NCI-H524 (cell line): Measurements from ENCODE around the gene OR2A42.
"Not testable (repeated sequence)": the region's sequence is repeated elsewhere in the genome, so short reads cannot be mapped to it uniquely, and the experiment has no call there.

Source experiments
- DNase-seq, 2 experiments: peaks; one replicate each; lab custom pipeline; 2025; lab: John Stamatoyannopoulos, UW

OR2A42 gene, protein sequence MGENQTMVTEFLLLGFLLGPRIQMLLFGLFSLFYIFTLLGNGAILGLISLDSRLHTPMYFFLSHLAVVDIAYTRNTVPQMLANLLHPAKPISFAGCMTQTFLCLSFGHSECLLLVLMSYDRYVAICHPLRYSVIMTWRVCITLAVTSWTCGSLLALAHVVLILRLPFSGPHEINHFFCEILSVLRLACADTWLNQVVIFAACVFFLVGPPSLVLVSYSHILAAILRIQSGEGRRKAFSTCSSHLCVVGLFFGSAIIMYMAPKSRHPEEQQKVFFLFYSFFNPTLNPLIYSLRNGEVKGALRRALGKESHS

DNA sequence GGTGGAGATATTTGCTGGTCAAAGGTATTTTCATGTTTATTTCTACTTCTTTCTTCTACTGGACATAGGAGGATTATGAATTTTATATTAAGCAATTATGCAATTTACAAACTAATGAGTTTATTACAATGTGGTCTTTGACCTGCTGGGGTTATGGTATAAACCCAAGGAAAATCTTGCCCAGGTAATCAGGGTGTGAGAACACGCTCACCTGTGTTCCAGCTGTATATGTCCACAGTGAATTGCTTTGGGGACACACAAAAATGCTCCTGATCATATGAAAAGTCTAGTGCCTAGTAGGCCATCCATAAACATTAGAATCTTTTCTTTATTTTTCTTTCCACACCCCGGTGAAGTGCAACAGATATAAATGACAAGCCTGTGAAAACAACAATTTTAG lies at the start of gene OR2A42:
OR2A42 (minus strand) TSS at position 241 of the 400 bp plus-strand sequence. CDS start 6,762 bp downstream, outside the sequence.
- not testable (repeated sequence) for DNase-seq

DNA sequence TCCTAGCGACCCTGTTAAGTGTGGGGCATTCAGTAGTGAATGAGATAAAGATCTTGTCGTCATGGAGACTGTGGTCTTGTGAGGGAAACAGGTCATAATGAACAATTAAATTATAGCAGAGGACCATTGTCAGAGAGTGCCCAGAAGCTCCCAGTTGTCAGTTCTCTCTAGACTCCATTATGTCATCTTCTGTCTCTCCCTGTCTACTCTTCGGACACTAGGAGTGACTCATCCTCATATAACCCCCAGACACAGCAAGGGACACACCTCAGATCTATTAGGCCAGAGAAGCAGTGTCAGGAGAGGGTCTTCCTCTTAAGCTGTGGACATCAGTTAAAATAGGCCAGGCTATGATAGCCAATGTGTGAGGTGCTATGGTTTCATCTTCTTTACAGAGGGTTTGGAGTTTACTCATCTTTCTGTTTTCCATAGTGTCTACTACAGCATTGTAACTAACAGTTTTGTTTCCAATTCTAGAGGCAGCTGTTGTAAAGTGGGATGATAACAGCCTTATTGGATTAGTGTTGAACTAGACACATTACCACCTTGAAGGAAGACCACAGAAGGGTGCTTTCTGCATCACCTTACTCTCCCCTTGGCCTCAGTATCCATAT lies 47.9 kb upstream of the OR2A42 start:
- not testable (repeated sequence) for DNase-seq

DNA sequence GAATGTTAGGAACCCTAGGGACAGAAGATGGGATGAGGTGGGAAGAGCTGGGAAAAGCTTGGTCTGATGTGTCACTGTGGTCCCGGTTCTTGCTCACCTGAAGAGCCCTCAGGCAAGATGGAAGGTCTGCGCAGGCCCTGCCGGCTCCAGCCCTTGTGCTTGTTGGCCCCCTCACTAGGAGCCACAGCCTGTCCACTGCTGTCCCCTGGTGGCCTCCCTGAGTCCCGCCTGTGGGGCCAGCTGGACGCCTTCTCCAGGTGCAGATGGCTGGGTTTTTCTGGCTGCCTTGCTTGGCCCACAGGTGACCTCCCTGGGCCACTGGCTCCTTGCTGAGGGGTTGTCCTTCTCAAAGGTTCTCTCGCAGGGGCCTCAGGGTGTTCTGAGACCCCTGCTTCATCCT lies 44.3 kb upstream of the OR2A42 start:
- not testable (repeated sequence) for DNase-seq

DNA sequence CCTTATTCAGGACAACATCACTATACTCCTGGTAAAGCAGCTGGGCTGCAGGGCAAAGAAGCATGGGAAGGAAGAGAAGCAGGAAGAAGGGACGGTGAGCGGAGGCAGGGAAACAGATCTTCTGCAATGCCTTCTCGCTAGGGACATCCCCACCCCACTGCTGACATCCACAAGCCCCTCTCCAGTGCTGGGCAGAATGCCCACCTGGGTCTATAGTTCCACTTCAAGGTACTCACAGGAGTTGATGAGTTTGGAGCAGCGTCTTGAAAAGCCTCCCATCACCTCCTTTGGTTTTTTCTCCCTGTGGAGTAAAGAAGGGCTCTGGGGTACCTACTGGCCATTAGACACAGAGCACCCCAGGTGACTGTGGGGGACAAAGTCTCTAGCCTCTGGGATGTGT lies 43.1 kb upstream of the OR2A42 start:
- DNase-seq, result not testable (repeated sequence)

DNA sequence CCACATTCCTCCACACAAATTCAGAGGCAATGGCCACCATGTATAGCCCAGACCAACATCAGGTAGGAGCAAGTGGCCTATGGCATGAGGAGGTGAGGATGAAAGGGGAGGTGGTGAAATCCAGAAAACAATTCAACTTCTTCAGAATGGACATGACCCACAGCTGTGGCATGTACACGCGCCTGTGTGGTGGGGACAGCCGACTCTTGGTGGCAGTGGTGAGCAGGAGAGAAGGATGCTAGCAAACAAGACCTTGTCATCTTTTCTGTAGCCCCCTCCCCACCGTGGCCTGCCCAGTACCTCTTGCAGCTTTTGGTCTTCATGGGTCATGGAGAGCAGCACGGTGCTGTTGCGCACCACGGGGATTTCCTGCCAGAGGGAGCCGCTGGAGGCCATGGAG lies 42.6 kb upstream of the OR2A42 start:
- DNase-seq, result not testable (repeated sequence)

DNA sequence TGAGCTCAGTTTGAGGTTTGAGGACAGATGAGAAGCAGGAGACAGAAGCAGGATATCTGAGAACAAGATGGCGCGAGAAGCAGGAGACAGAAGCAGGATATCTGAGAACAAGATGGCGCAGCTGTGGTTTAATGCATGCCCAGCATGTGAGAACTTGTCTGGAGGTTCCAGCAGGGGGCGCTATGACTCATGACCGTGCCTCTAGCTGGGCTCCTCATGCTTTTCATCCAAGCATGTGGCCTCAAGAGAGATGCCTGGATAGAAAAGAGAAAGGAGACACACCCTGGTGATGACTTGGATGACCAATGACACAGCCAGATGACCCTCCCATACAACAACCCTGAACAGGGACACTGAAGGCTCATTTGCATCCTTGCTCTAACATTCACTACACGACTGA lies 40.6 kb upstream of the OR2A42 start:
- not testable (repeated sequence) for DNase-seq

DNA sequence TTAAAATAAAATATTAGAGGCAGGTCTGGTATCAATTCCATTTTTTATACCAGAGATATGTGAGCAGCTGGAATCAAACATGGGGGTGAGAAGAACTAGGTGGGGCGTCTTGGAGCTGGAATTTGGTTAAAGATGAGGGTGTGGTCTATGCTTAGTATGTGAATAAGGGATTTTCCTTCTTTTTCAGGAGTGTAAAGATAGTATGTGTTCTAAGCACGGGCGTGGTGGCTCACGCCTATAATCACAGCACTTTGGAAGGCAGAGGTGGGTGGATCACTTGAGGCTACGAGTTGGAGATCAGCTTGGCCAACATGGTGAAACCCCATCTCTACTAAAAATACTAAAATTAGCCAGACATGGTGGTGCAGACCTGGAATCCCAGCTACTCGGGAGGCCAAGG lies 35.9 kb upstream of the OR2A42 start:
- not testable (repeated sequence) for DNase-seq

DNA sequence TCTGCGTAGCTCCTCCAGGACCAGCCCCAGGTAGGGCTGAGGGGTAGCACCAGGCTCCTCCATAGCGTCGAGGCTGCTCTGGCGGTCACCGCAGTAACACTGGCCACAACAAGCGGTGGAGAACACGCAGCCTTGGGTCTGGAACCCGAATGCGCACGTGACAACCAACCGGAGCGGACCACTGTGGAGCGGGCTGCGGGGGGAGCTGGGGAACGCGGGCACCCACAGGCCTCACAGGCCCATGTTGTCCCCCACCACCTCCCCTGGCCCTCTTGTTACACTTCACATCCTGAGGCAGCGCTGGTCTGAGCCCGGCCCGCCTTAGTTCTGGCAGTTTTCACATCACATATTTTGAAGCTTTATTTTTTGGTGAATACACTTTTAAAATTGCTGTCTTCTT lies 29.8 kb upstream of the OR2A42 start, which contains the start of gene CTAGE8:
CTAGE8 (minus strand) TSS at position 101 of the 400 bp plus-strand sequence; CDS start at position 63, 38 bp downstream.
- DNase-seq, result not testable (repeated sequence)

DNA sequence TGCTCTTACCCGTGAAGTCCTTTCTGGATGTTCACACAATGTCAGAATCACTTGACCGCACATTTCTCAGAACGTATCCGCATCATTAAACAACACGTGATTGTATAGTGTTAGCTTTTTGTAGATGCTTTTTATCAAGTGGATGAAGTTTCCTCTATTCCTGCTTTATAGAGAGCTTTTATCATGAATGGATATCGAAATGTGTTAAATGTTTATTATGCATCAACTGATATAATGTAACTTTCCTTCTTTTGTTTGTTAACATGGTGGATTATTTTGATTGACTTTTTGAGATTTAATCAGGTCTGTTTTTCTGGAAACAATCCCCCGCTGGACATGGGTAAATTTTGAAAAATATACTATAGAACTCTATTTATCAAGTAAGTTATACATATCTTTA lies 25.3 kb upstream of the OR2A42 start, which contains the start of gene OR2A7:
OR2A7 (minus strand) TSS at position 101 of the 400 bp plus-strand sequence. CDS start 5,164 bp downstream, outside the sequence.
- DNase-seq, result not testable (repeated sequence)

DNA sequence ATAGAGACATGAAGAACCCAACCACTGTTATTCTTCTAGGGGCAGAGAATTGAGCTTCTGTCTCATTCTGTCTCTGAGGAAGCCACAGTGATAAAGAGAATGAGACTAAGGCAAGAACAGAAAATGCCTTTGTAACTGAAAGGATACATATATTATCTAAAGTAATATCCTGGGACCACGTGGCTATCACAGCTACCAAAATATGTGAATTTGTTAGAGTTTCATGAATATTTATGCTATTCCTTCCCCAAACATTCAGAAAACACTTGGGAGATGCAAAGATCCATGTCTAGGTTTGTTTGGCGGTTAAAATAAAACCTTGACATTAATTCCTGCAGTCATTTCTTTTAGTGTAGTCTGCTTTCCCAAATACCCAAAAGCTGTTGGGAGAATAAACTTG lies 22.7 kb upstream of the OR2A42 start:
- DNase-seq, result not testable (repeated sequence)

DNA sequence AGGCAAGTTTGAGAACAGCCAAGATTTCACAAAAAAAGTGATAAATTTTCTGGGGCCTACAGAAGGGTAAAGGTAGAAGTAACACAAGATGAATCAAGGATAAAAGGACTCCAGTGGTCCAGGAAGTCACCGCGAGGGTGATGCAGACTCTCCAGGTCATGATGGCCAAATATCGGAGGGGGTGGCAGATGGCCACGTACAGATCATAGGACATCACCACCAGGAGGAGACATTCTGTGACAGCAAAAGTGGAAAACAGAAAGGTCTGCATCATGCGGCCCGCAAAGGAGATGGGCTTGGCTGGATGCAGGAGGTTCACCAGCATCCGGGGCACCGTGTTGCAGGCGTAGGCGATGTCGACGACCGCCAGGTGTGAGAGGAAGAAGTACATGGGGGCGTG lies 19.7 kb upstream of the OR2A42 start:
- DNase-seq, result not testable (repeated sequence)

DNA sequence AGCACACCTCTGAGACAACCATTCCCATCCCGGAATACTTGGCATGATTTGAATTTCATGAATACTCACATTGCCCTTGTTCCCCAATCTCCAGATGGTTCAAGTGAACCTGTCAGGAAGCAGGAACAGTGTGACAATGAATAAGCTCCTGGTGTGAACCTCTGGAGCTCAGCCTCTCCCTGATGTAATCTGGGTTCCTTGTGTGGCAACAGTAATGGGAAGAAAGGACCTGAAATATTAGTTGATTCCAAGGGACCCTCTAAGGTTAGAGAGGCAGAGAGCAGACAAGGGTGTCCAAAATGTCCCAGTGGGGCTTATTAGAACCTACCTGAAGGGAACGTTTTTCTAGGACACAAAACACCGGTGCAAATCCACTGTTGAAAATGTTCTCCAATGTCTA lies 16.7 kb upstream of the OR2A42 start:
- DNase-seq, result no peak

DNA sequence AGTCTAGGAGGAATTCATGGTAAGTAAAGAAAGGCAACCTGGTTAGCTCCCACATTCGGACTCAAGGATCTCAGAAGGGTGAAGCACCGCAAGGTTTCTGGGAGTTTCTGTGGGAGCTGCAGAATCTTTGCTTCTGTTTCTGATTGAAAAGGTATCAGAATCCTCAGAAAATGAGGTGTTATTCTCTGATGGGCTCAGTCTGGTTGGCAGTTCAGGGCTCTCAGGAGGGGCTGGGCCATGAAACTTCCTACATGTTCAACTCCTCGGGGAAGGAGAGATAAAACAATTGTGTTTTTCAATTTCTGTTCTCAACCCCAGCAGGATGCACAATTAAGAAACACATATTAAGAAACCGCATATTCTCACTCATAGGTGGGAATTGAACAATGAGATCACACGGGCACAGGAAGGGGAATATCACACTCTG lies 16.1 kb upstream of the OR2A42 start:
- DNase-seq, result no peak

DNA sequence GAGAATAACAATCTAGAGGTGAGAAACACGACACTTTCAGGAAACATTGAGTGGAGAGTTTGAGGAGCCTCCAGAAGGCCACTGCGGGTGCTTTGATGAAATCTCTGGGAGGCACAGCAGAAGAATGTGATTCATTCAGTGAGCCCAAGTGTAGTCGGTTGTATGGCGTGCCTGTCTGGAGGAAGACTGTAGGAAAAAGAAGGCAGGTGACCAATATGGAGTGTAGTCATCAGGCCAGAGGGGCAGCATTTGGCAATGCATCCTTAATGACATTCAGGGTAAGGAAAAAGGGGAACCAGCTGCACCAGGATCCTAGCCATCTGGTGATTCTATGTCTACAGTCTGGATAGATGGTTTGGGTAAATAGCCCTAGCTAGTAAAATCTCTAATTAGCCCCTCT lies 12.9 kb upstream of the OR2A42 start:
- not testable (repeated sequence) for DNase-seq

DNA sequence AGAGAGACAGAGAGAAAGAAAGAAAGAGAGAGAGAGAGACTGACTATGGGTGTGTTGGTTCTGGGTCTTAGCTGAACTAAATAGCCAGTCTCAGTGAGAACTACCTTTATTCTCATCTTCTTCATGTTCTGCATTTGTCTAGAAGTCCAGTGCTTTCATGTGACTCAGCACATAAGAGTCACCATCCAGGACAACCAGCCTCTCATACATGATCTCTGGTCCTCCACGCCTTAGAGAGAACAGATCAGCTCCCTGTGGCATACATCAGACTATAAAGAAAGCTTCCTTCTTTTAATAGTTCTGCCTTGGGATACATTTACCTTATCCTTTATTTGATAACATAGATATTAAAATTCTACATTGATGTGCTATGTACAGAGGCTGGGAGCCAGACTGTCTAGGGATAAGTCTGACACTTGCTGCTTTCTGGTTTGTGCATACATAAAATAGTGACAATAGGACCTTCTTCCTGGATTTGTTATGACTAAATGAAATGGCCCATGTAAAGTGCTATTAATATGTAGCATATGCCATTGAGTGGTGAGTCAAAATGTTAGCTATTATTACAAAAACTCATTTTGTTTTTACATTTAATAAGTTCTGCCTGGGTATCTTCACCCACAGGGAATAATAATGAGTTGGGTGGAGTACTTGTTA lies 8.4 kb upstream of the OR2A42 start:
- not testable (repeated sequence) for DNase-seq

DNA sequence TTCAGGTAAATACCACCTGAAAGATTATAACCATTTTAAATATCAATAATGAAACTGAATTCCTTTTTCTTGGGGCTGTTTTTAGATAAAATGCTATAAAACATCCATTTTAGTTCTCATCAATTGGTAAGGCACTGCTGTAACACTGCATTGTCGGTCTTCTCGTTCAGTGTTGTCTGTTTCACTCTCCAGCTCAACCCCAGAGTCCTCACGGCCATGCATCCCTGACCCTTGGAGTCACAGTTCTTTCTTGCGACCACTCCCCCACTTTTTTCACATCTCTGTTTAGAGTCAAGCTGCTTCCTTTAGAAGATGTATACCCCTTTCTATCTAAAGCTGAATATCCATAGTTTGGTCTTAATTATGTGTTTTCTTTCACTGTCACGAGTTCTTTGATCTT lies 7.6 kb upstream of the OR2A42 start:
- not testable (repeated sequence) for DNase-seq

DNA sequence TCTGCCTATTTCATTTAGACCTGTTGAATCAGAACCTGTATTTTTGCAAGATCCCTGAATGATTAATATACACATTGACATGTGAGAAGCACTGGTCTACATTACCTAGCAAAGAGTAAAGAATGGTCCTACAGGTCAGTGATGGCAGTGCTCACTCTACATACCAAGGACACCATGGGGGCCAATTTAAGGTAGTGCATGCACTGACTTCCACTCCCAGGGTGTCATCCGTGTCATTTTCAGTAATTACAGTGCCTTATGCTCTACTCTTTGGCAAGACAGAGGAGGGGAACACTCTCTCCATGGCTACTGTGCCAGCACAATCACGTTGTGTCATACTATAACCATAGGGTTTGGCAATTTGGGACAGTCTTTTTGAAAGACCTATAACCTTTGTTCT lies 6.0 kb upstream of the OR2A42 start:
- not testable (repeated sequence) for DNase-seq

DNA sequence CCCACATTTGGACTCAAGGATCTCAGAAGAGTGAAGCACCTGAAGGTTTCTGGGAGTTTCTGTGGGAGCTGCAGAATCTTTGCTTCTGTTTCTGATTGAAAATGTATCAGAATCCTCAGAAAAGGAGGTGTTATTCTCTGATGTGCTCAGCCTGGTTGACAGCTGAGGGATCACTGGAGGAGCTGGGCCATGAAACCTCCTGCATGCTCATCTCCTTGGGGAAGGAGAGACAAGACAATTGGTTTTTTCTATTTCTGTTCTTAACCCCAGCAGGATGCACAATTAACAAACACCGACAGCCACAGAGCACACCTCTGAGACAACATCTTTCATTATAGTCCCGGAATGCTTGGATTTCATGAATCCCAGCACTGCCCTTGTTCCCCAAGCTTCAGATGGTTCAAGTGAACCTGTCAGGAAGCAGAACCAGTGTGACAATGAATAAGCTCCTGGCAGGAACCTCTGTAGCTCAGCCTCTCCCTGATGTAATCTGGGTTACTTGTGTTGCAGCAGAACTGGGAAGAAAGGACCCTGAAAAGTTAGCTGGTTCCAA lies 799 bp downstream of the OR2A42 start:
- not testable (repeated sequence) for DNase-seq

DNA sequence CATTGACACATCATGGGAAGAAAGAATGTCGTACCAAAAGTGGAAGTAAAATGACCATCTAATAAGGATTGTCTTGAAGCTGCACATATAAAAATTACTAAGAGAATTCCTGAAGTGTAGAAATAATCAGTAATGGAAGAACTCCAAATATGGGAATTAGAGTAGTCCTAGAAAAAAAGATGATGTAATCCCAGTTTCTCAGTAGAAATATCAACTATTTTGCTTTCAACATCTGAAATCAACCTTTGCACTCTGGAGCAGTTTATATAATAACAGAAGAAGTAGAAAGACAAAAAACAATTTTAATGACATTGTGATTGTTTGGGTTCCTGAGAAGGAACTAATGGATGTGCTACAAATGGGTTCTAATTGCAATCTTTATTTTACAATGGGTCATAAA lies 6.4 kb downstream of the OR2A42 start:
- DNase-seq, result not testable (repeated sequence)

DNA sequence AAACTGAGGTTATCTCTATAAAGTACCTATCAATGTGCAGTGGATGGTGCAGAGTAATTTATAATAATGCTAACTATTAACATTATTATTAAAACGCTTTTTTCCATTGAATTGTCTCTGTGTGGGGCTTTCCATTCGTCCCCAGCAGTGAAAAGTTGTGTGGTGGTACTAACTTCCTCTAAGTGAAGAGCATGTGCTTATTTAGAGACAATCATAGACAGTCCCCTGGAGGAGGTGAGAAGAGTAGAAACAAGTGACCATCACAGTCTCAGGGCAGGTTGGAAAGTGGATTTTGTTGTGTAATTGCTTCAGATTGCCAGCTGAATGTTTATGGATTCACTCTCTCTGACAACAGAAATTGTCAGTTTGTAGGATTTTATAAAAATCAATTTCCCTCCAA lies 8.4 kb downstream of the OR2A42 start:
- not testable (repeated sequence) for DNase-seq

DNA sequence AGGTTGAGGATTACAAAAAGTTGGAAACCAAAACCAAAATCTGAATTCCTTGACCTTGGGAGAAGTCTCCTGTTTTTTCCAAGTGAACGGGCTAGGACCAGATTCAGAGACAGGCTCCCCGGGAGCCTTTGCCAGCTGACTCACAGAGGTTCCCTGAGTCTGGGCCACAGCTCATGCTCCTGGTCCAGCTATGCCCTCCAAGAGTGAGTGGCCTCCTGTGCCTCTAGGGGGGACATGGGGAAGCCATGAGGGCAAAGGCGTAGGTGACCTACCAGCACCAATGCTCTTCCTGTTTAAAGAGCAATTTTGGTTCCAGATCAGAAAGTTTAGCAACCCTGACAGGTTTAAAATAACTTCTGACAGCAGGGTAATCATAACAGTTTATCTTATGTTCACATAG lies 10.6 kb downstream of the OR2A42 start:
- not testable (repeated sequence) for DNase-seq

DNA sequence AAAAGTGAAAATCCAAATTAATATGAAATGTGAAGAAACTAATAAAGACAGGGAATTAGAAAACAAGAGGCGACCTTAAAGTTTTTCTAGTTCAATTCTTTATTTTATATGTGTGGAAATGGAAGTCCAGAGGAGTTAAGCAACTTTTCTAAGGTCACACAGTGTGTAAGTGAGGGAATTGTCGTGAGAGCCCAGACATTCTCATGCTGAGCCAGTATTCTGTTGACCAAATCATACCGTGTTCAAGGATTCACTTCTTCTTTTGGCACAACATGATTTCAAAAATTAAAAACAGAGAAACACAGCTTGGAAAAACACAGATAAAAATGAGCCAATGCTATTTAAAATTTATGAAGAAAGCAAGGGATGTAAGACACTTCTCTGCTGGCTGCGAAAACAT lies 12.5 kb downstream of the OR2A42 start:
- not testable (repeated sequence) for DNase-seq
